Medulla oblongata (tissue), 1 donor: Measurements from ENCODE around the gene P3H3.

Experiments used
- DNase-seq: peaks from one replicate; pipeline ENCODE4 v3.0.0-alpha.2; 2015; ENCODE audit errors: extremely low spot score

P3H3 gene

DNA sequence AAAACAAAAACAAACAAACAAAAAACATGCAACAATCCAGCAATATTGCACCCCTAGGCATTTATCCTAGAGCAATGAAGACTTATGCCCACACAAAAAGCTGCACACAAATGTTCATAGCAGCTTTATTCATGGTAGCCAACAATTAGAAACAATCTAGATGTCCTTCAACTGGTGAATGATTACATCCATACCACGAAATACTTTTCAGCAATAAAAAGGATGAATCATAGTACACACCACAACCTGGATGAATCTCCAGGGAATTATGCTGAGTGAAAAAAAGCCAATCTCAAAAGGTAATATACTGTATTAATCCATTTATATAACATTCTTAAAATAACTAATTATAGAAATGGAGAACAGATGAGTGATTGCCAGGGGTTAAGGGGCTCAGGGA lies 21.0 kb upstream of the P3H3 start:
- no peak for DNase-seq

GRCh38 chr12:6809056-6809455 lies 19.2 kb upstream of the P3H3 start:
- no peak for DNase-seq

DNA sequence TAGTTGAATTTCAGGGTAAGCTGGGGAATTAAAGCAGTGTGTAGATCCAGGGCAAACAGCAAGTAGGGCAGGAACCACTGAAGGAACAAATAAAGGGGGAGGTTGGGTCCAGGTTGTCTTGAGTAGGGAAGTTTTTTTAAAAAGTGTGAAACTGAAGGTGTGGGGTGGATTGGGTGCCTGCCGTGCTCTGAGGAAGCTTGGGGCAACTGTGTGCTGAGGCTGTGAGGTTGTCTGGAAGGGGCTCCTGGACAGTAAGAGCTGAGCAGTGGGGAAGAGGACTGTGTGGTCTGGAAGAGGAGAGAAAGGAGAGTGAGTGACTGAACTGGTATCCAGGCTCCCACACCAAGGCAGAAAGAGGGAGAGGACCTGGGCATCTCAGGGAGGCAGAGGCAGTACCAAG lies 17.4 kb upstream of the P3H3 start:
- no peak for DNase-seq

- no peak for DNase-seq
Observed at GRCh38 chr12:6813363-6813762, 14.8 kb upstream of the P3H3 start.

- DNase-seq, result no peak
Observed at GRCh38 chr12:6816598-6816997, 11.6 kb upstream of the P3H3 start.

- DNase-seq, result no peak
Observed at GRCh38 chr12:6817098-6817497, 11.1 kb upstream of the P3H3 start.

- DNase-seq, result no peak
Observed at GRCh38 chr12:6817662-6818157, 10.5 kb upstream of the P3H3 start.

DNA sequence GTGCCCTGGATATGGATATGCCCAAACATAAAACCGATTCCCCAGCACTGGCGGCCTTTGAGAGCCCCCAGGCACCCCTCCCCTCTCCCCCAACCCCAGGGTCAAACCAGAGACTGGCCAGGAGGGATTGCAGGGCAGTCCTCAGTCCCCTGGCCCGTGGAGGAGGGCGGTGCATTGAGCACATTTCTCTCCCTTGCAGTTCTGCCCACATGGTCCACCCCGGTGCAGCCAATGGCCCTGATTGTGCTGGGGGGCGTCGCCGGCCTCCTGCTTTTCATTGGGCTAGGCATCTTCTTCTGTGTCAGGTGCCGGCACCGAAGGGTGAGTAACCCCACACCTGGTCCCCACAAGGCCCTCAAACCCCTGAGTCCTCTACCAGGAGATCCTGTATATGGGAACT lies 10.0 kb upstream of the P3H3 start:
- no peak for DNase-seq

GRCh38 chr12:6818645-6819044 lies 9.6 kb upstream of the P3H3 start:
- DNase-seq, result no peak

DNA sequence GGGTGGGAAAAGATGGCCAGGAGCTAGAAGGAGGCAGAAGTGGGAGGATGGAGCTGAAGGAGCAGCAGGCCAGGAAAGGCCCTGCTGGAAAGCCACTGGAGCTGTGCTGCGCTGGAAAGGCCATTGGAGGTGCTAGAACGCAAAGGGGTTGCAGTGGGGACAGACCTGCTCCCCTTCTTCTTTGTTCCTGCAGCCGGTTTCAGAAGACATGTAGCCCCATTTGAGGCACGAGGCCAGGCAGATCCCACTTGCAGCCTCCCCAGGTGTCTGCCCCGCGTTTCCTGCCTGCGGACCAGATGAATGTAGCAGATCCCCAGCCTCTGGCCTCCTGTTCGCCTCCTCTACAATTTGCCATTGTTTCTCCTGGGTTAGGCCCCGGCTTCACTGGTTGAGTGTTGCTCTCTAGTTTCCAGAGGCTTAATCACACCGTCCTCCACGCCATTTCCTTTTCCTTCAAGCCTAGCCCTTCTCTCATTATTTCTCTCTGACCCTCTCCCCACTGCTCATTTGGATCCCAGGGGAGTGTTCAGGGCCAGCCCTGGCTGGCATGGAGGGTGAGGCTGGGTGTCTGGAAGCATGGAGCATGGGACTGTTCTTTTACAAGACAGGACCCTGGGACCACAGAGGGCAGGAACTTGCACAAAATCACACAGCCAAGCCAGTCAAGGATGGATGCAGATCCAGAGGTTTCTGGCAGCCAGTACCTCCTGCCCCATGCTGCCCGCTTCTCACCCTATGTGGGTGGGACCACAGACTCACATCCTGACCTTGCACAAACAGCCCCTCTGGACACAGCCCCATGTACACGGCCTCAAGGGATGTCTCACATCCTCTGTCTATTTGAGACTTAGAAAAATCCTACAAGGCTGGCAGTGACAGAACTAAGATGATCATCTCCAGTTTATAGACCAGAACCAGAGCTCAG lies 8.8 kb upstream of the P3H3 start:
- no peak for DNase-seq

- no peak for DNase-seq
Observed at GRCh38 chr12:6820166-6820565, 8.0 kb upstream of the P3H3 start.

- DNase-seq, result peak; percentile 19
Observed at GRCh38 chr12:6821591-6822425, 6.4 kb upstream of the P3H3 start, which contains the start of gene GPR162. TSS of gene GPR162 (plus strand) at chr12:6821821. CDS start at chr12:6823899, 2,078 bp downstream.

DNA sequence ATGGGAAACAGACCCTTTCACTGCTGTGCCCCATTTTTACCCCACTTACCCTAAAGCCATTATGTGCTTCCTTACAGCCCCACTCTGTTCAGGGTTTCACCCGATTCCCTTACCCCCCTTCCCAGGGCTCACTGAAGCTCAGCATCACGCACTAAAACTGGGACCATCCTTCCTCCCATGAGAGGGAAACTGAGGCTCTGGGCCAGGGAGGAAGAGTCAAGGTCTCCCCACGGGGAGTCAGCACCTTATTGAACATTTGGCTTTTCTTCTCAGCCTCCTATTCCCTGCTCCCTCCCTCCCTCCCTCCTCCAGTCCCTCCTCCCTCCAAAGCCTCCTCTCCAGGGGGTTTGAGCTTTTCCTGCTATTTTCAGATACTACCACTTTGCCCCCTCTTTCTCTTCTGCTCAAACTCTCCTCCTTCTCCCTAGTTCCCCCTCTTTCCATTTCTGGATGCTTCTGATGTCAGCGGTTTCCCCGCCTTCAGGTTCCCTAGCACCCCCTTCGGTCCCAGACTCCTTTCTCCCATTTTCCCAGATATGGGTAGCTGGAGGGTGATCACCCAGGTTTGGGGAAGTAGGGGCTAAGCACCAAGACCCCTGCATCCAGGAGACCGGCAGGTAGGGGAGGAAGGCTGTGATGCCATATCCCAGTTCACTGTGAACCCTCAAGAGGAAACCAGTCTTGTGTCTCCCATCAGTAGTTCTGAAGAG lies 5.6 kb upstream of the P3H3 start:
- DNase-seq, result no peak

- DNase-seq, result no peak
Observed at GRCh38 chr12:6823182-6824084, 4.8 kb upstream of the P3H3 start.

DNA sequence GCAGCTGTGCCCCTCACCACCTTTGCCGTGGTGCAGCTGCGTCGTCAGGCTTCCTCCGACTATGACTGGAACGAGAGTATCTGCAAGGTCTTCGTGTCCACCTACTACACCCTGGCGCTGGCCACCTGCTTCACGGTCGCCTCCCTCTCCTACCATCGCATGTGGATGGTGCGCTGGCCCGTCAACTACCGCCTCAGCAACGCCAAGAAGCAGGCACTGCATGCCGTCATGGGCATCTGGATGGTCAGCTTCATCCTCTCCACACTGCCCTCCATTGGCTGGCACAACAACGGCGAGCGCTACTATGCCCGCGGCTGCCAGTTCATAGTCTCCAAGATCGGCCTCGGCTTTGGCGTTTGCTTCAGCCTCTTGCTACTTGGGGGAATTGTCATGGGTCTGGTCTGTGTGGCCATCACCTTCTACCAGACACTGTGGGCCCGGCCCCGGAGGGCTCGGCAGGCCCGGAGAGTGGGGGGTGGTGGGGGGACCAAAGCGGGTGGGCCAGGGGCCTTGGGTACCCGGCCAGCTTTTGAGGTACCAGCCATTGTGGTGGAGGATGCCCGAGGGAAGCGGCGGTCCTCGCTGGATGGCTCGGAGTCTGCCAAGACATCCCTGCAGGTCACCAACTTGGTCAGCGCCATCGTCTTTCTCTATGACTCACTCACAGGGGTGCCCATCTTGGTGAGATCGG lies 4.0 kb upstream of the P3H3 start:
- DNase-seq, result no peak

- no peak for DNase-seq
Observed at GRCh38 chr12:6824901-6825381, 3.3 kb upstream of the P3H3 start.

DNA sequence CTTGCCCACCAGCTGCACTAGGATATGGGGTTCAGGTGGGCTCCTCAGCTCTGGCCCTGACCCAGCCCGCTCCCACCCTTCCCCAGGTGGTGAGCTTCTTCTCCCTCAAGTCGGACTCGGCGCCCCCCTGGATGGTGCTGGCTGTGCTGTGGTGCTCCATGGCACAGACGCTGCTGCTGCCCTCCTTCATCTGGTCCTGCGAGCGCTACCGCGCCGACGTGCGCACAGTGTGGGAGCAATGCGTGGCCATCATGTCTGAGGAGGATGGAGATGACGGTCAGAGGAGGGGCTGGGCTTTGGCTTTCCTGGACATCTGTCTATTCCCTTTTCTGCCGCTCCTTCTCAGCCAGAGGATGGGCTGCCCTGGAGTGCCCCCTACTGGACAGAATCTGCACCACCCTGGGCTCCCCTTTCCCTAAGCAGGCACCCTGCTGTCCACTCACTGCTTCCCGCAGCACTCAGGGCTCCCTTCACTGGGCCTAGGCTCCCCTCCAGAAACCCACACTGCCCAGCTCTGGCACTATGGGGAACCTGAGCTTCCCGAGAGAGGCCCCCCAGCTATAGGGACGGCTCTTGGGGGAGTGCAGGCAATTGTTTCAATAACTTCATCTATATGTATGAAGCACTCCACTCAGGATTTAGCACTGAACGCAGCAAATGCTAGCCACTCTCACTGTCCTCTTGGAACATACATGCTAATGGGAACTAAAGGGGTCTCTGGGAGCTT lies 2.6 kb upstream of the P3H3 start:
- DNase-seq, result peak; percentile 87

GRCh38 chr12:6826125-6826733 lies 2.0 kb upstream of the P3H3 start:
- no peak for DNase-seq
